ENCODE data around the gene THSD7A. TPM values are rescaled to one million over a fixed set of nuclear protein-coding genes. Genes with fewer than 3 reads are reported as not detected.

Gene THSD7A
- total and polyA plus RNA-seq, 10 of the 15 experiments (the other 5 are each of a cell fraction or from before 2014, with no cell fraction given) = 0.03 to 0.09 (median 0.03) TPM; not detected in 7

GRCh38 chr7:11786186-11786585, 45.8 kb downstream of the THSD7A start (continued):
- TF ChIP-seq ZNF592 (IDR thresholded peaks at IDR 0.05) (no peak), ZSCAN29 (IDR thresholded peaks at IDR 0.05) (no peak), PAX8 (IDR thresholded peaks at IDR 0.05) (no peak), STAT3 (IDR thresholded peaks at IDR 0.05; ENCODE audit: low read depth, low read length) (no peak), MTA2 (IDR thresholded peaks at IDR 0.05; ENCODE audit: low read depth) (no peak)
- TF ChIP-seq, protein P1, sequence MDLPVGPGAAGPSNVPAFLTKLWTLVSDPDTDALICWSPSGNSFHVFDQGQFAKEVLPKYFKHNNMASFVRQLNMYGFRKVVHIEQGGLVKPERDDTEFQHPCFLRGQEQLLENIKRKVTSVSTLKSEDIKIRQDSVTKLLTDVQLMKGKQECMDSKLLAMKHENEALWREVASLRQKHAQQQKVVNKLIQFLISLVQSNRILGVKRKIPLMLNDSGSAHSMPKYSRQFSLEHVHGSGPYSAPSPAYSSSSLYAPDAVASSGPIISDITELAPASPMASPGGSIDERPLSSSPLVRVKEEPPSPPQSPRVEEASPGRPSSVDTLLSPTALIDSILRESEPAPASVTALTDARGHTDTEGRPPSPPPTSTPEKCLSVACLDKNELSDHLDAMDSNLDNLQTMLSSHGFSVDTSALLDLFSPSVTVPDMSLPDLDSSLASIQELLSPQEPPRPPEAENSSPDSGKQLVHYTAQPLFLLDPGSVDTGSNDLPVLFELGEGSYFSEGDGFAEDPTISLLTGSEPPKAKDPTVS (IDR thresholded peaks at IDR 0.05; ENCODE audit: low read depth, low read length) = no peak
- TF ChIP-seq, protein P2, sequence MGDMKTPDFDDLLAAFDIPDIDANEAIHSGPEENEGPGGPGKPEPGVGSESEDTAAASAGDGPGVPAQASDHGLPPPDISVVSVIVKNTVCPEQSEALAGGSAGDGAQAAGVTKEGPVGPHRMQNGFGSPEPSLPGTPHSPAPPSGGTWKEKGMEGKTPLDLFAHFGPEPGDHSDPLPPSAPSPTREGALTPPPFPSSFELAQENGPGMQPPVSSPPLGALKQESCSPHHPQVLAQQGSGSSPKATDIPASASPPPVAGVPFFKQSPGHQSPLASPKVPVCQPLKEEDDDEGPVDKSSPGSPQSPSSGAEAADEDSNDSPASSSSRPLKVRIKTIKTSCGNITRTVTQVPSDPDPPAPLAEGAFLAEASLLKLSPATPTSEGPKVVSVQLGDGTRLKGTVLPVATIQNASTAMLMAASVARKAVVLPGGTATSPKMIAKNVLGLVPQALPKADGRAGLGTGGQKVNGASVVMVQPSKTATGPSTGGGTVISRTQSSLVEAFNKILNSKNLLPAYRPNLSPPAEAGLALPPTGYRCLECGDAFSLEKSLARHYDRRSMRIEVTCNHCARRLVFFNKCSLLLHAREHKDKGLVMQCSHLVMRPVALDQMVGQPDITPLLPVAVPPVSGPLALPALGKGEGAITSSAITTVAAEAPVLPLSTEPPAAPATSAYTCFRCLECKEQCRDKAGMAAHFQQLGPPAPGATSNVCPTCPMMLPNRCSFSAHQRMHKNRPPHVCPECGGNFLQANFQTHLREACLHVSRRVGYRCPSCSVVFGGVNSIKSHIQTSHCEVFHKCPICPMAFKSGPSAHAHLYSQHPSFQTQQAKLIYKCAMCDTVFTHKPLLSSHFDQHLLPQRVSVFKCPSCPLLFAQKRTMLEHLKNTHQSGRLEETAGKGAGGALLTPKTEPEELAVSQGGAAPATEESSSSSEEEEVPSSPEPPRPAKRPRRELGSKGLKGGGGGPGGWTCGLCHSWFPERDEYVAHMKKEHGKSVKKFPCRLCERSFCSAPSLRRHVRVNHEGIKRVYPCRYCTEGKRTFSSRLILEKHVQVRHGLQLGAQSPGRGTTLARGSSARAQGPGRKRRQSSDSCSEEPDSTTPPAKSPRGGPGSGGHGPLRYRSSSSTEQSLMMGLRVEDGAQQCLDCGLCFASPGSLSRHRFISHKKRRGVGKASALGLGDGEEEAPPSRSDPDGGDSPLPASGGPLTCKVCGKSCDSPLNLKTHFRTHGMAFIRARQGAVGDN (IDR thresholded peaks at IDR 0.05) = no peak
